Measurements from ENCODE around the gene SEMA4D. TPM values are rescaled to one million over a fixed set of nuclear protein-coding genes. Genes with fewer than 3 reads are reported as not detected.

Gene SEMA4D
- total and polyA plus RNA-seq, 9 of the 15 experiments (the other 6 are each of a cell fraction or from before 2014, with no cell fraction given), result 0.38 to 5.1 (median 1.8) TPM

GRCh38 chr9:89464300-89464901 is 33.5 kb downstream of the SEMA4D start:
- POLR2A ChIA-PET, result interaction anchor here (0.6 kb wide), 1 partner anchor 25 kb away, joined by 3 read pairs; no protein-coding TSS in a partner anchor
- in situ Hi-C loops (cut with MboI) (no loop called here), intact Hi-C loops (cut with micrococcal nuclease) (no loop called here)
- ATAC-seq (no peak), FAIRE-seq (no peak), DNase-seq (ENCODE audit: extremely low read depth in 1 of 4, low spot score in 3 of 4) (no peak)
- H3K4me1 ChIP-seq (replicated peaks in 1 of 2; ENCODE audit: control insufficient read depth in 2 of 2, insufficient read depth in 2 of 2, low read length in 2 of 2), result no peaks in the 10 kb centered on the region
- 0% methylated on average over 7 of the region's 7 CpGs for WGBS (ENCODE audit: insufficient coverage, low coverage, missing lambda C conversion rate)
- TF ChIP-seq KAT8 (IDR thresholded peaks at IDR 0.05; ENCODE audit: low read depth), result no peak
- no peak for TF ChIP-seq SNRNP70 (optimal IDR thresholded peaks at IDR 0.05; ENCODE audit: low read depth, low read length)
- TF ChIP-seq MAZ (CRISPR knock-in tag; conservative IDR thresholded peaks at IDR 0.05 in 1 of 2, IDR thresholded peaks at IDR 0.05 in 1 of 2), result no peak
- no peak for TF ChIP-seq ZNF449 (CRISPR knock-in tag; IDR thresholded peaks at IDR 0.05)
- TF ChIP-seq AFF1 (IDR thresholded peaks at IDR 0.05; ENCODE audit: low read depth in 1 of 2, partially characterized antibody in 2 of 2), result no peak
- TF ChIP-seq MAFK (IDR thresholded peaks at IDR 0.05; ENCODE audit: low read length), result no peak
- no peak for TF ChIP-seq NBN (IDR thresholded peaks at IDR 0.05; ENCODE audit: low read depth)
- TF ChIP-seq SUPT5H (IDR thresholded peaks at IDR 0.05), result no peak
- TF ChIP-seq THRAP3 (IDR thresholded peaks at IDR 0.05; ENCODE audit: borderline replicate concordance), result no peak
- peaks cover 0 to 17% of the 10 kb centered on the region in 2 experiments; a peak in 2 of 5 replicates for H3K27me3 ChIP-seq (ENCODE audit: control insufficient read depth in 2 of 2, insufficient read depth in 2 of 2, low read length in 2 of 2)
- H3K9me3 ChIP-seq (replicated peaks; ENCODE audit: control insufficient read depth, insufficient read depth, low read depth, low read length), result no peaks in the 10 kb centered on the region
- H3K27ac ChIP-seq (ENCODE audit: extremely low read depth, low read depth, low read length), result no peak overlapping the region
- no peak overlapping the region for H3K9ac ChIP-seq (ENCODE audit: insufficient read depth in 1 of 2, low read depth in 2 of 2, low read length in 2 of 2)
- no peaks in the 10 kb centered on the region for H3K9me1 ChIP-seq (ENCODE audit: control insufficient read depth, insufficient read depth, low read length)
- no TSS peak for BruUV-seq (replicated peaks)
- H4K20me1 ChIP-seq (replicated peaks; ENCODE audit: control insufficient read depth, insufficient read depth, low read length), result no peaks in the 10 kb centered on the region
- H3K36me3 ChIP-seq (ENCODE audit: control insufficient read depth, insufficient read depth, low read length), result no peaks in the 10 kb centered on the region
- CTCF ChIA-PET (ENCODE audit: low intra/inter-chr PET ratio), result no interaction called here
- no peak overlapping the region for H3K4me3 ChIP-seq
- no peak overlapping the region for H2AFZ ChIP-seq (ENCODE audit: low read depth, low read length)
- no peaks in the 10 kb centered on the region for H3K79me2 ChIP-seq (ENCODE audit: control insufficient read depth, insufficient read depth, low read length)
- no peak overlapping the region for H3K4me2 ChIP-seq (ENCODE audit: insufficient read depth, low read length)

Data from K562 (cell line).